HG03175 (cell line): ENCODE data around the gene ZNF626.
A peak's percentile ranks its signal among the peaks of the same experiment; 100 is the strongest.
"Not testable (repeated sequence)": the region's sequence is repeated elsewhere in the genome, so short reads cannot be mapped to it uniquely, and the experiment has no call there.

Experiments
- ATAC-seq: cut with Tn5 transposase; IDR thresholded peaks from one replicate; pipeline ENCODE4 v1.9.1; 2021; ENCODE audit warnings: mild to moderate bottlenecking, moderate library complexity; ENCODE audit not compliant: unreplicated experiment

ZNF626 gene

DNA sequence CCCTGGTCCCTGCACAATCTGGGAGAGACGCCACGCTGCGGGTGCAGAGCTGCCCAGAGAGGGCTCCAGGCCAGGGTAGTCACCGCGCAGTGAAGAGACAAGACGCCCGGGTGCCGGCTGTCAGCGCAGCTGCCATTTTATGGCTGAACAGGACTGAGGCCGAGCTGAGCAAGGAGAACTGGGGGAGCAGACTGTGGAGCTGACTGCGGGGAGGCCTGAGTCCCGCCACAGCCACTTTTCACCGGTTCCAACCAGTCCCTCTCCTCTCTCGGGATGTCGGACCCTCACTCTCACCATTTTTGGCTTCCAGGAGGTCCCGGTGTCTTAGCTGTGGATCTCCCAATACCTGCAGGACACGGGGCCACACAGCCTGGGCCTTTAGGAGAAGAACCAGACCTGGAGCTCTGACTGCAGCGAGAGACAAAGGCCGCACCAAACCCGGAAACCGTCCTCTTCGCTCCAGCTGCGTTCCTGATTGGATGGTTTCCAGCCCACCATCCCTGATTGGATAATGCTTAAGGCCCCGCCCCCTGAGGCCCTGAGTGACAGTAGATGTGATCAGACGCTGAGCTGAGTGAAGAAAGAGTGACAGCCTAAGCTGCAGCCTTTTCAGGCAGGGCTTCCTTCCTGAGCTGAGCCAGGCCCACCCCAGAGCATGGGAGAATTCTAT is at the start of gene ZNF626:
ZNF626 (minus strand) TSS at position 422 of the 670 bp plus-strand sequence; CDS start at position 297, 125 bp downstream.
- ATAC-seq, result peak; percentile 77

DNA sequence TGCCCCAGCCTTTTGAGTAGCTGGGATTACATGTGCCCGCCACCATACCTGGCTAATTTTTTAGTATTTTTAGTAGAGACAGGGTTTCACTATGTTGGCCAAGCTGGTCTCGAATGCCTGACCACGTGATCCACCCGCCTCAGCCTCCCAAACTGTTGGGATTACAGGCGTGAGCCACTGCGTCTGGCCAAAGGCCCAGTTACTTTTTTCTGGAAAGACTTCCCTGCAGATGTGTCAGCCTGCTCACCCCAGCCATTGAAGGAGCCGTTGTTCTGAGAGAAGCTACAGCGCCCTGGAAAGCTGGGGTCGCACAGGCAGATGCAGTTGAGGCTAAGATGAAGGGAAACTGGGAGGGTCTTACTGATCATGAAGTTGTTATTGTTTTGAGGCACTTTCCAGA is 7.9 kb upstream of the ZNF626 start:
- ATAC-seq, result no peak

DNA sequence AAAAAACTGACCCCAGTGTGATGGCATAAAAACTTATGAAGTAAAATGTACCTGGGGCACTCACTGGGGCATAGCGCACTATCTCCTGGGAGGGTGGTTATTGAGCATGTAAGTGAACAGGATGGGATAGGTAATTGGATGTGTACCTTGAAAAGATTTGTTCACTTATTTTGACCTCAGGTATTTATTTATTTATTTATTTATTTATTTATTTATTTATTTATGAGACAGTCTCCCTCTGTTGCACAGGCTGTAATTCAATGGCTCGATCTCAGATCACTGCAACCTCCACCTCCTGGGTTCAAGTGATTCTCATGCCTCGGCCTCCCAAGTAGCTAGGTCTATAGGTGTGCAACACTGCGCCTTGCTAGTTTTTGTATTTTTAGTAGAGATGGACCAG is 5.9 kb upstream of the ZNF626 start:
- ATAC-seq, result no peak

DNA sequence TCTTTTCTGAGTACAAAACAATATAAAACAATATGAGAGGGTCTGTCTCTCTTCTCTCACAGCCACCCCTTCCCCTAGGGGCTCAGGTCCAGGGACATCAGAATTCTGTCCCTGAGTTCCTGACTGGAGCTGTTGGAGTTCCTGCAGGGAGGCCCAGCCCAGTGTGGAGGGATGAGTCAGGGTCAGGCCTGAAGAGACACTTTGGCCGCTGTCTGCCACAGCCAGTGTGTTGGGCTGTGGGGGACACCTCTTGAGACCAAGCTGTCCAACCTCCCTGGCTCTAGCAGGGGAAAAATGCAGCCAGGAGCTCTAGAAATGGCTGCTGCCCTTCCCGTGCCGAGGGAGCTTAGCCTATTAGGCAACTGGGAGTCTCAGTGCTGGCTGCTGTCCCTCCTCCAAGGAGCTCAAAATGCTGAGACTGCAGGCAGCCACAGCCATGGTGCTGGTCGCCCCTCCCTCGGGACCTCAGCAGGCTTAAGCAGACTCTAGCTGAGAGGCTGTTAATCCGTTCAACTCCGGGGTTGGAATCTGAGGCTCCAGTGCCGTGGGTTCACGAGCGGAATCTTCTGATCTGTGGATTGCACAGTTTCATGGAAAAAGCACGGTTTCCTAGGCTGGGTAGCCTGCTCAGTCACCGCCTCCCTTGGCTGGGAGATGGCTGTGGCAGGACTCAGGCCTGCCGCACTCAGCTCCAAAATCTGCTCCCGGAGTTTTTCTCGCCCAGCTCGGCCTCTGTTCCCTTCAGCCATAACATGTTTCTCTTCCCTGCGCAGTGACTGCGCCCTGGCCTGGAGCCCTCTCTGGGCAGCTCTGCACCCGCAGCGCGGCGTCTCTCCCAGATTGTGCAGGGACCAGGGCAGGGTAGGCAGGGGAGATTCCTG is 3.8 kb upstream of the ZNF626 start:
- ATAC-seq, result no peak

DNA sequence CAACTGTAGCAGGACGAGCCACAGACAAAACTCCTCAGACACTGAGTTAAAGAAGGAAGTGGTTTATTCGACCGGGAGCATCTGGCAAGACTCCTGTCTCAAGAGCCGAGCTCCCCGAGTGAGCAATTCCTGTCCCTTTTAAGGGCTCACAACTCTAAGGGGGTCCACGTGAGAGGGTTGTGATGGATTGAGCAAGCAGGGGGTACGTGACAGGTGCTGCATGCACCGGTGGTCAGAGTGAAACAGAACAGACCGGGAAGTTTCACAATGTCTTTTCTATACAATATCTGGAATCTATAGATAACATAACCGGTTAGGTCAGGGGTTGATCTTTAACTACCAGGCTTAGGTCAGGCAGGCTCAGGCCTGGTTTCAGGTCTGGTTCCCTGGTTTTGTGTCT is 3.1 kb upstream of the ZNF626 start:
- not testable (repeated sequence) for ATAC-seq

DNA sequence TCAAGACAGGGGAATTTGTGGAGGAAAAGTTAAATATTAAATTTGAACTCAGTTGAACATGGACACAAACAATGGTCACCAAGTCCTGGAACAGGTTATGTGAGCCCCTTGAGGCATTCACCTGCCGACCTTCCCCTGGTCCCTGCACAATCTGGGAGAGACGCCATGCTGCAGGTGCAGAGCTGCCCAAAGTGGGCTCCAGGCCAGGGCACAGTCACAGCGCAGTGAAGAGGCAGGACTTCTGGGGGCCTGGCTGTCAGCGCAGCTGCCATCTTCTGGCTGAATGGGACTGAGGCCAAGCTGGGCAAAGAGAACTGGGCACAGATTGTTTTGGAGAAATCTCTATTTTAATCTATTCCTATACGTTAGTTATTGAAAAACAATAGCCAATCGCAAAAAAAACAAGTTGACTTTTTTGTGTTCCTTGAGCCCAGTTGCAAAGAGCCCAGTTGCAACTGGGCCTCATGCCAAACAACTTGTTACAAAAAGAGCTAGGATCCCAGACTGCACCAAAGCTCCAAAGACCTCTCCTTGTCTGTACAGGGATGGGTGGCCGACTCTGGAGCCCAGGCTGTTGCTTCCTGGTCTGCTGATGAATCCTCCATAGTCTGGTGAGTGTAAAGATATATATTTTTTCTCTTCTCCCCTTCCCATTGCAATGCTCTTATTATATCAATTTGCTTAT is 1.2 kb upstream of the ZNF626 start:
- ATAC-seq, result no peak

DNA sequence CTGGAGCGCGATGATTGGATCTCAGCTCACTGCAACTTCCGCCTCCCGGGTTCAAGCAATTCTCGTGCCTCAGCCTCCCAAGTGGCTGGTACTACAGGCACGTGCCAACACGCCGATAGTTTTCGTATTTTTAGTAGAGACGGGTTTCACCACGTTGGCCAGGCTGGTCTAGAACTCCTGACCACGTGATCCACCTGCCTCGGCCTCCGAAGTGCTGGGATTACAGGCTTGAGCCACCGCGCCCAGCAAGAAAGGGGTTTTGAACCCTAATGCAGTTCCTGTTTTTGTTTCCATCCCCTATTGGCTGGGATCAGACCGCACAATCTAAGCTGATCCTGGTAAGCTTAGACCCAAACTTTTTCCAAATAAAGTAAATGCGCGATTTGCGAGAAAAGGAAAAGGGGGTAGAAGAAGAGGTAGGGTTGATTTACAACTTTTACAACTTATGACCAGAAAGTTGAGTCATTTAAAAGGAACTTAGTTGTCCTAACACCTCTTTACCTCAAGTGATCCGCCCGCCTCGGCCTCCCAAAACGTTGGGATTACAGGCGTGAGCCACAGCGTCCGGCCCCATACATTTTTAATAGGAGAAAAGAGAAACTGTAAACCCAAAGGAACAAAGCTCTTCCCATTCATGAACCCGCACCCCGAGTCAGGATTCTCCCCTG is 764 bp downstream of the ZNF626 start:
- no peak for ATAC-seq

DNA sequence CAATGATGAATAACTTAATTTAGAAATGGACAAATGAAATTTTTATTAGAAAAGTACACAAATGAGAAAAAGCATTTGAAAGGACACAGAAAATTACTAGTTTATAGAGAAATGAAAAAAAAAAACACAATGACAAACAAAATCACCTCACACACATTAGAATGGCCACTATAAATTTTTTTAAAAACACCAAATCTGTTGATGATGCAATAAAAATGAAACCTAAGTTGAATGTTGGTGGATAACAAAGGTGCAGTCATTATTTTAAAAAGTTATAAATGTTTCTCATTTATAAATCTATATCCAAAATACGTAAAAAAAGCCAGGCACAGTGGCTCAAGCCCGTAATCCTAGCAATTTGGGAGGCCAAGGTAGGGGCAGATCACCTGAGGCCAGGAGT is 20.8 kb downstream of the ZNF626 start:
- no peak for ATAC-seq

DNA sequence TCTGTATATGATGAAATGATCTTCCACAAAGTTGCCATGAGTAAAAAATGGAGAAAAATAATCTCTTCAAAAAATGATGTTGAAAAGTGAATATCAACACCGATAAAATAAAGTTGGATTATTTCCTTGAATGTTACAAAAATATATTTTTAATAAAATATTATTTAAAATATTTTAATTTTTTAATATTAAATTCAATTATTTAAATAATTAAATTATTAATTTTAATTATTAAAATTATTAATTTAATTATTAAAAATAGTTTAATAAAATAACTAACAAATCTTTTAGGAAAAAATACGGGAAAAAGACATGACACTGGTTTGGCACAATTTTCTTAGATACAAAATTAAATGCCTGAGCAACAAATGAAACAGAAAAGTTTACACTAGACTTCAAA is 21.3 kb downstream of the ZNF626 start:
- no peak for ATAC-seq

DNA sequence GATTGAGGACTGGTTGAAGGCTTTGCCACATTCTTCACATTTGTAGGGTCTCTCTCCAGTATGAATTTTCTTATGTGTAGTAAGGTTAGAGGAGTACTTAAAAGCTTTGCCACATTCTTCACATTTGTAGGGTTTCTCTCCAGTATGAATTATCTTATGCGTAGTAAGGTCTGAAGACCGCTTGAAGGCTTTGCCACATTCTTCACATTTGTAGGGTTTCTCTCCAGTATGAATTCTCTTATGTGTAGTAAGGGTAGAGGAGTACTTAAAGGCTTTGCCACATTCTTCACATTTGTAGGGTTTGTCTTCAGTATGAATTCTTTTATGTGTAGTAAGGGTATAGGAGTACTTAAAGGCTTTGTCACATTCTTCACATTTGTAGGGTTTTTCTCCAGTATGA is 36.8 kb downstream of the ZNF626 start:
- not testable (repeated sequence) for ATAC-seq

DNA sequence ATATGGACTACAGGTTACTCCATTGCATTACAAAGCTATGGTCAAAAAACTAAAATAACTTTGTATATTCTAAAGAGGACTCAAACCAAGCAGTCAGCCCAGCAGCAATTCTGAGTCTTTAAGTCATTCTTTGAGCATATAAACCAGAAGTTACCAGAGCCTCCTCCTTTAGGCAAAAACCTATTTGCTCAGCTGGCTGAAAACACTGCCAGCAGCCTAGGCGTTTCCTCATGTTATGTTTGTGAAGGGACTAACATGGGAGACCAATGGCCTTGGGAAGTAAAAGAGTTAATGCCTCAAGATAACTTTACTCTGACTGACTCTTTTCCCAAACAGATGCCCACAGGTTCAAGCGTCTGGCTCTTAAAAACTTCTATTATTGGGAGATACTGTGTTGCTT is 45.3 kb downstream of the ZNF626 start:
- ATAC-seq, result no peak

DNA sequence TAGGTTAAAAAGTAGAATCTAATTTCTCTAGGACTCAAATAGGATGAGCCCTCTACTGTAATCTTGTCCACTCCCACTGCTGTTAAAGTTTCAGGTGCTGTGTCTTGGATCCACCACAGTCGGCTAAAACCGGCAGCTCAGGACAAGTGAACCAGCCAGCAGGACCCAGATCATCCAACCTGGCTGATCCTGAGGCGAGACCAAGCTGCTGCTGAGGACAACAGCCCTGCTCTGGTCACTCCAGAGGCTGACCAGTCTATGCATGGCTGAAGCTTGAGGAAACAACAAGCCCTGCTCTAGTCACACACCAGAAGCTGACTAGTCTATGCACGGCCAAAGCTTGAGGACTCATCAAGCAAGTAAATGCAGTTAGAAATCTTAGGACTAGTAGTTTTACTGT is 46.4 kb downstream of the ZNF626 start:
- ATAC-seq, result not testable (repeated sequence)

DNA sequence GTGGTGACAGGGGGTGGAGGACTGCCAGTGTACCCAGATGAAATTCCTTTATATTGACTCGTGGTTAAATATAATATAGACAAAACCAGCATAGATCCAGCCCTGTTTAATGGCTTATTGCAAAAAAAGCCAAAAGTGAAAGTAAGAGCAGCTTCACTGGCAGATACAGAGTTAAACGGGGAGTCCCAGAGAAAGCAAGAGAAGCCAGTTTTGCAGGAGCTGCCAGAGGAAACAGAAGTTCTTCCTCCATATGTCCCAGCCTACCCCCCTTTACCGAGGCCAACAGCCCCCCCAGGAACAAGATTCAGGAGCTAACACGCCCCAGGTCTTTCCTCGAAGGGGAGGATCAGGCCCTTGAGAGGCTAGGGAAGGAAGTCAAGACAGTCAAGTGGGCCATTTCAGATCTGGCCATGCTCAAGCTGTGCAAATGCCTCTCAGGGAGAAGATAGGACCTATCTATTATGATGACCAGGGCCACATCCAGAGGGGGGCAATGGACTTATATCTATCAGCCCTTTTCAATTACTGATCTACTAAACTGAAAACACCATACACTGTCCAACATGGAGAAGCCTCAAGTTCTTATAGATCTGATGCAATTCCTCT is 48.6 kb downstream of the ZNF626 start:
- ATAC-seq, result no peak

DNA sequence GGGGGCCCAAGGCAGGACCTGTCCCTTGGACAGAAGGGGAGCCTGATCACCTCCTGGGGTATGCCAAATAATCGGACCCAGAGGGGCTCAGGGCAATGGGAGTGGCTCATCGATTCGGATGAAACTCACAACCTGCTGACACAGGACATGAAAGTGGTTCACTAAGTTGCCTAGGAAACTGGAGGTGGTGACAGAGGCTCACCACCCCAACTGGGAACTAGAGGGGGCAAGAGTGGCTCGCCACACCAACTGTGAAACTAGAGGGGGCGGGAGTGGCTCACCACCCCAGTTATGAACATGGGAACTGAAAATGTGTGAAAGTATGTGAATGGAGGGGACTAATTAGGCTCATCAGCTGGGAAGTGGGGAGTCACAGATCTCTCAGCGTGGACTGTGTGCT is 49.5 kb downstream of the ZNF626 start:
- ATAC-seq, result no peak

DNA sequence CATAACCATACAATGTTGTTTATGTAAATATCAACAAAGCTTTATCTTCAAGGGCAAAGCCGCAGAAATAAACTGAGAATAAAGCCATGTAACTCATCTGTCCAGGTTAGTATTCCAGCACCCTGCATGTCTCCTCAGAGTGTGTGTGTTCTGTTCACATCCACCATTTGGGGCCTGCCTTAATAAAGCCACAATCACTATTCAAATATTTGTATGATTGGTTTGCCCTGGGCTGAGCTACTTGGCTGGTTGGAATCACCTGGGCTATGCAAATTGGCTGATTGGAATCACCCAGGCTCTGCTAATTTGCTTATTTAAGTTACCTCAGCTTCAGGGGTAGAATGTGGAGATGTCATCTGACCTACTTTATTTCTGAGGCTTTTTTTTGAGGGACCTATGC is 53.4 kb downstream of the ZNF626 start:
- ATAC-seq, result no peak
